Embryonic facial prominence (tissue), 1 donor: ENCODE data around the gene PLCXD1.
"Not testable (repeated sequence)": the region's sequence is repeated elsewhere in the genome, so short reads cannot be mapped to it uniquely, and the experiment has no call there.

Source experiments
- DNase-seq: peaks from one replicate; pipeline ENCODE4 v3.0.0-alpha.2; 2016; ENCODE audit errors: extremely low spot score

The PLCXD1 gene

GRCh38 chrX:291411-291901, 10.3 kb downstream of the PLCXD1 start:
- no peak for DNase-seq

- no peak for DNase-seq
Observed at GRCh38 chrX:292900-293897, 12.0 kb downstream of the PLCXD1 start.

DNA sequence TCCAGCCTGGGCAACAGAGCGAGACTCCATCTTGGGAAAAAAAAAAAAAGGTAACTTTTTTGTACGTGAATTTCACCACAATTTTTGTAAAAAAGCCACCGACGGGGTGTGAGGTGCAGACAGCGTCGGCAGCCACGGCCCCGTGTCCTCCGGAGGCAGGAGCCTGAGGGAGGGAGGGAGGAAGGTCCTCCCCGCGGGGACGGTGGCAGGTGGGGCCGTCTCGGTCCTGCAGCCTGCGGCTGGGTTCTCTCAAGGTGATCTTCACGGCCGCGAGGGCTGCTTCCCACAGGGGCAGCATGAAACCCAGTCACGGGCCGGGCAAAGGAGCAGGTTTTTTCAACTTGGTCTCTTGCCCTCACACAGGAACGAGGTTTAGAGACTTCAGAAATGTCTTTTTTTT, 14.0 kb downstream of the PLCXD1 start:
- no peak for DNase-seq

GRCh38 chrX:298993-299392, 17.8 kb downstream of the PLCXD1 start:
- no peak for DNase-seq

- no peak for DNase-seq
Observed at GRCh38 chrX:300334-300733, 19.2 kb downstream of the PLCXD1 start.

DNA sequence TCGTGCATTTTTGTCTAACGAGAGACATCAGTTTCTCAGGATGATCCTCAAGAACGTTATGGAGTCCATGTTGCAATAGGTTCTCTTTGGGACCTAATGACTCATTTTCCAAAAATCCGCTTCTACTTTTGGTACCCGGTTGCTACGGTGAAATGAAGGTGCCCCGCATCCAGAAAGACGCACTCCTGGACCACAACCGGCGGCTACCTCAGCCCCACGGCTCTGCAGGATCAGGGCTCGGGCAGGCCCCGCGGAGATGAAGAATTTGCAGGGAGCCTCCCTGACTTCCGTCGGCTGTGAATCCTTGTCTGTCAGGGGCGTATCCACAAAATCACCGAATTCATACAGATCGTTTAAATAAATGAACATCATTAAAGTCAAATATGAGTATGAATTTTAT, 21.8 kb downstream of the PLCXD1 start:
- DNase-seq = no peak

DNA sequence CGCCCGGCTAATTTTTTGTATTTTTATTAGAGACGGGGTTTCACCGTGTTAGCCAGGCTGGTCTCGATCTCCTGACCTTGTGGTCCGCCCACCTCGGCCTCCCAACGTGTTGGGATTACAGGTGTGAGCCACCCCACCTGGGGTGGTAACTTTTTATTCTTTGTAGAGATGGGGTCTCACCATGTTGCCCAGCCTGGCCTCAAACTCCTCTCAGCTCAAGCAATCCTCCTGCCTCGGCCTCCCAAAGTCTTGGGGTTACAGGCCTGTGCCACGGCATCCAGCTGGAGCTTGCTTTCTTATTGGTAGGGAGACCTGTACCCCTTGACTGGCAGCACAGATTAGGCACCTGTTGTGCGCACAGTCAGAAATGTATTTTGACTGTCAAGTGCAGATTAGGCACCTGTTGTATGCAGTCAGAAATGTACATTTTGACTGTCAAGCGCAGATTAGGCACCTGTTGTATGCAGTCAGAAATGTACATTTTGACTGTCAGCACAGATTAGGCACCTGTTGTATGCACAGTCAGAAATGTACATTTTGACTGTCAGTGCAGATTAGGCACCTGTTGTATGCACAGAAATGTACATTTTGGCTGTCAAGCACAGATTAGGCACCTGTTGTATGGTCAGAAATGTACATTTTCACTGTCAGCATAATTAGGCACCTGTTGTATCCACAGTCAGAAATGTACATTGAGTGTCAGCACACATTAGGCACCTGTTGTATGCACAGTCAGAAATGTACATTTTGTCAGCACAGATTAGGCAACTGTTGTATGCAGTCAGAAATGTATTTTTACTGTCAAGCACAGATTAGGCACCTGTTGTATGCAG, 24.8 kb downstream of the PLCXD1 start:
- DNase-seq = not testable (repeated sequence)

DNA sequence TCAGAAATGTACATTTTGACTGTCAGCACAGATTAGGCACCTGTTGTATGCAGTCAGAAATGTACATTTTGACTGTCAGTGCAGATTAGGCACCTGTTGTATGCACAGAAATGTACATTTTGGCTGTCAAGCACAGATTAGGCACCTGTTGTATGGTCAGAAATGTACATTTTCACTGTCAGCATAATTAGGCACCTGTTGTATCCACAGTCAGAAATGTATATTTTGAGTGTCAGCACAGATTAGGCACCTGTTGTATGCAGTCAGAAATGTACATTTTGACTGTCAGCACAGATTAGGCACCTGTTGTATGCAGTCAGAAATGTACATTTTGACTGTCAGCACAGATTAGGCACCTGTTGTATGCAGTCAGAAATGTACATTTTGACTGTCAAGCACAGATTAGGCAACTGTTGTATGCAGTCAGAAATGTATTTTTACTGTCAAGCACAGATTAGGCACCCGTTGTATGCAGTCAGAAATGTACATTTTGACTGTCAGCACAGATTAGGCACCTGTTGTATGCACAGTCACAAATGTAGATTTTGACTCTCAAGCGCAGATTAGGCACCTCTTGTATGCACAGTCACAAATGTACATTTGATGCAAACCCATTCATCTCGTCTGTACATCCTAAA, 25.6 kb downstream of the PLCXD1 start:
- not testable (repeated sequence) for DNase-seq

DNA sequence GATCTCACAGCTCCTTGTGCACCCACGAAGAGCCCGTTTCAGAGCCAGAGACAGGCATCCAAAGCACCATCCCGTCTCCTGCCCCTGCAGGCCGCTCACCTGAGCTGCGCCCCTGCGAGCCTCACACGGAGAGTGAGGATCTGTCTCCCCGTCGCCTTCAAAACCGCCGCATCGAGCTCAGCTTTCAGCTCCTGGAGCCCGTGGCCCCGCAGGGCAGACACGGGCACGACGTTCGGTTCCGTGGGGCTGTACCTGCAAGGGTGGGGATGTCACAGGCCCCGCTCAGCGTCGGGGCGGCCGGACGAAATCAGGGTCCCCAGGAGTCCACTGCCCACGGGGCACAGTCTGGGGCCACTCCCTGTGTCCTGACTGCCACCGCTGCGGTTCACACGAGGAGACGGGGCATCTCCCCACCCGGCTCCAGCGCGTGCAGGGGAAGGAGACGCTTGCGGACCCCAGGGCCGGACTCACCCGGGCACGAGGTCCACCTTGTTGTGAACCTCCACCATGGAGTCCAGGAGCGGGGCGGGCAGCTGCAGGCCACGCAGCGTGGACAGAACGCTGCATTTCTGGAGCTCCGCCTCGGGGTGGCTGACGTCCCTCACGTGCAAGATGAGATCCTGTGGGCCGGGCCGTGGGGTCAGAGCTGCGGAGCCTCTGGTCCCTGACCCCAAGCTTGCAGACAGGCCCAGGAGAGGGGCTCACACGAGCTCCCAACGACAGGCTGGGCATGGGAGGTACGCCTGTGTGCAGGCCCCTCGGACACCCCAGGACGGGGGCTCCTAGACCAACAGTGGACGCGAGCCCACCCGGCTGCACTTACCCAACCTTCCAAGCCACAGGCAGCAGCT, 26.3 kb downstream of the PLCXD1 start:
- DNase-seq = no peak

DNA sequence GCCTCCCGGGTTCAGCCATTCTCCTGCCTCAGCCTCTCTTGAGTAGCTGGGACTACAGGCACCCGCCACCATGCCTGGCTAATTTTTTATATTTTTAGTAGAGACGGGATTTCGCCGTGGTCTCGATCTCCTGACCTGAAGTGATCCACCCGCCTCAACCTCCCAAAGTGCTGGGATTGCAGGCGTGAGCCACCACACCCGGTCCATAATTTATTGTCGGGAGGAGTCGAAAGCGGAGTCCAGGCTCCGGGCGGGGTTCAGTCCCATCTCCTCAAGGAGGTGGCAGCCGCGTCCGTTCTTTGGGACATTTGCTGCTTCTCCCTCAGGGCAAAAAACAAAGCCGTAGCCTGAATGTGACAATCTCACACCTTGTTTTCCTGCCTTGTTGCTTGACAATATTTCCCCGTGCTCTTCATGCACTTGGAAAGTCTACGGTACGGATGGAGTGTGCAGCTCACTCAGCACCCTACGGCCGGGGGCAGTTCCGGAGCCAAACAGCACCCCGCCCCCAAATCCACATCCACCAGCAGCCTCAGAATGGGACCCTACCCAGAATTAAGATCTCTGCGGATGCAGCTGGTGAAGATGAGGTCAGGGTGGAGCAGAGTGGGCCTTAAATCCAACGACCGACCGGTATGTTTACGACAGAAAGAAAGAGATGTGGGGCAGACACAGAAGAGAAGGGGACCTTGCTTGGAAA, 27.8 kb downstream of the PLCXD1 start:
- DNase-seq = no peak

DNA sequence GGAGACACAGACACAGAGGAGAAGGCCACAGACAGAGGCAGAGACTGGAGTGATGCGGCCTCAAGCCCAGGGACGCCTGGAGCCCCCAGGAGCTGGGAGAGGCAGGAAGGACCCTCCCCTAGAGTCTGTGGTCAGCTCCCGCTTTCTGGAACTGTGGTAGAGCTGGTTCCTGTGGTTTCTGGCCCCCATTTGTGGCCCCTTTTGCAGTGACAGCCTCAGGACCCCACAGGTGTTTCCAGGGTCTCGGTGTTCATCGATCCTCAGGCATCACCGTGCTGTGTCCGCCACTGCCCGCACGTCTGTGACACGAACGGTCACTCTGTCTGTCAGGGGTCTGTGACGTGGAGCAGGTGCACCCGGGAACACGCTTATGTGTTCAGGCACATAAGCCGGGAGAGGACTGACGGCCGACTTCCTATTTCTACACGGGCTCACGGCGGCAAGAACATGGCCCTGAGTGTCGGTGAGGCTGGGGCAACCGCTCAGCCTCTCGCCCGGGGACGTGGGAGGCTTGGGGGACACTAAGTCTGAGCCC, 29.5 kb downstream of the PLCXD1 start:
- no peak for DNase-seq

GRCh38 chrX:311156-312129, 30.3 kb downstream of the PLCXD1 start:
- no peak for DNase-seq

DNA sequence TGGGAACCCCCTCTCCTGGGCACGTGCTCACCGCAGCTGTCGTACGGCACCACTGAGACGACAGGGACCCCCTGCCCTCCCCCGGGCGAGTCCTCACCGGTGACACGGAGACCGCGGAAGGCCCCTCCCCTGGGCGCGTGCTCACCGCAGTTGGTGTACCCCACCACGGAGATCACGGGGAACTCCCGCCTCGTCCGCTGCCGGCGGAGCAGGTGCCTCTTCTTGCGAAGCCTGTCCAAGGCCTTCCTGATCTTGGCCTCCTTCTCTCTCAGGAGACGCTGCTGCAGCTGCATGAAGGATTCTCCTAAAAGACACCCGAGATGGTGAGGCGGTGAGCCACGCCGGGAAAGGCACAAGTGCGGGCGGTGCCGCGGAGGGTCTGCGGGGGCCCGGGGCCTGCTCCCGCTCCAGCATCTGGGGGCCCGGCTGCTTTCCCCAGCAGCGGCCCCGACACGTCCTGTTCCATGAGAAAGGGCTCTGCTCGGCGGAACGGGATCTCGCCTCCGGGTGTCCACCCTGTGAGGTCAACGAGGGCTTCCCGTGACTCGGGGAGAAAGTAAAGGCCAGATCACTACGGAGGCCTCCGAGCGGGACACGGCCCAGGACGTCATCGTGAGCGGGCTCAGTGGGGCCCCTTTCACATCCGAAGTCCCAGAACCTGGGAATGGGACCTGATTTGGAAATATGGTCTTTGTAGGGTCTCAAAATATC, 31.6 kb downstream of the PLCXD1 start:
- DNase-seq = no peak

DNA sequence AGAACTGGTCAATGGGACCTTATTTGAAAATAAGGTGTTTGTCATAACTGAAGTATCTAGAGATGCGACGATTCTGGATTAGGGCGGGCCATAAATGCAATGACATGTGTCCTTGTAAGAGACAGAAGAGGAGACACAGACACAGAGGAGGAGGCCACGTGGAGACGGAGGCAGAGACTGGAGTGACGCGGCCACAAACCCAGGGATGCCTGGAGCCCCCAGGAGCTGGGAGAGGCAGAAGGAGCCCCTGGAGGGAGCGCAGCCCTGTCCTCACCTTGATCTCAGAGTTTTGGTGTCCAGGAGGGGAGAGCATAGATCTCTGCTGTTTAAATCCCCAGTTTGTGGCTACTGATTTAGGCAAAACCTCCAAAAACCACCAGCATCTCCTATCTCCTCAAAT, 32.4 kb downstream of the PLCXD1 start:
- no peak for DNase-seq

GRCh38 chrX:314049-314448, 32.9 kb downstream of the PLCXD1 start:
- no peak for DNase-seq

- DNase-seq = no peak
Observed at GRCh38 chrX:314781-315595, 33.8 kb downstream of the PLCXD1 start.
